NCI-H748 (cell line): ENCODE data around the gene LHB.
A peak's percentile ranks its signal among the peaks of the same experiment; 100 is the strongest.
"Not testable (repeated sequence)": the region's sequence is repeated elsewhere in the genome, so short reads cannot be mapped to it uniquely, and the experiment has no call there.

Experiments used
- DNase-seq: peaks from one replicate; lab custom pipeline; 2025; ENCODE audit not compliant: unreplicated experiment; lab: John Stamatoyannopoulos, UW

The LHB gene

DNA sequence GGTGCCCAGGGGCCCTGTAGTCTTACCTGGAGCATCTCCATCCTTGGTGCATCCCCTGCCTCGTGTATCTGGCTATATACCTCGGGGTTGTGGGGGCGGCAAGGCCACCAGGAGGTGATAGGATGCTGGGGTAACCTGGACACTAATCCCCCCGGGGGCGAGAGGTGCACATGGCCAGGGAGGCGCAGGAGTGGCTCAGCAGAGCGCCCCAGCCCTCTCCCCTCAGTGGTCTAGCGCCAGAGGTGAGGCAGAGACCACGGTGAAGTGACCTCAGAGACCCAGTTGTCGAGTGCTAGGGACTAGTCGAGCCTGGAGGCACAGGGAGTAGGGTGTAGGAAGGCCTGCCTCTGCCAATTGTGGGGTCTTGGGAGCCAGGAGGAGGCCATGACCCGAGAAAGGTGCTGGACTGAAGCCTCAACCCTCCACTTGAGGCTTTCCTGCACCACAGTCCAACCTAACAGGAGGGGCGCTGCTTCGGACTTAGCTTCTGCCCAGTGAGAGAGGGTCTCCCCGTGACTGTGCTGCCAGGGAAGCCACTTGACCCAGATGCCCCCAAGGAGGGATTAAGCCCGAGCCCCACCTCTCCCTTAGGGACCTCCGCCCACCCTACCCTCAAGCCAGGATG lies at the start of gene LHB:
TSS of gene LHB (minus strand) at position 51 of the 625 bp plus-strand sequence. CDS start at position 41, 10 bp downstream.
- no peak for DNase-seq

DNA sequence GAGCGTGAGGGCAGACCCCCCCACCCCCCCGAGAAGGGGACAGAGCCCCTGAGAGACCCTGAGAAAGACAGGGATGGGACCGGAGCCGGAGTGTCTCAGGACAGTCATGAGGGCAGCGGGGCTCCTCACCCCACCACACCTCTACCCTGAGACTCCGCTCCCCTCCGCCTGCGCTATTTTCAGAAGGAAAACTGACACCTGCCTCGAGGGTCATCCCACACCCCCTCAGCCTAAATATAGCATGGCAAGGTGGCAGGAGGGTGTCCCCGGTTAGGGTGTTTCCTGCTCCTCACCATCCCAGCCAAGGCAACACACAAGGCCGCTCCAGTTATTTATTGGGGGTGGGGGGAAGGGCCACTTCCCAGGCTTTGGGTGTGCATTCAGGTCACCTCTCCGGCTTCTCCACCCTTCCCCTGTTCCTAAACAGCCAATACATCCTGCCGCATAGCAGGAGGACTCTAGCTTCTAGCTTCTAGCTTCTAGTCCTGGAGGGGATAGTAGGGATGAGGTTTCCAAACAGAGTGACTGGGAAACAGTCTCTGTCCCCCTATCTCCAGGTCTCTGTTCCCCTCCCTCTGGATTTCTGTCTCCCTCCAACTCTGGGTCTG lies 49.1 kb upstream of the LHB start:
- no peak for DNase-seq

DNA sequence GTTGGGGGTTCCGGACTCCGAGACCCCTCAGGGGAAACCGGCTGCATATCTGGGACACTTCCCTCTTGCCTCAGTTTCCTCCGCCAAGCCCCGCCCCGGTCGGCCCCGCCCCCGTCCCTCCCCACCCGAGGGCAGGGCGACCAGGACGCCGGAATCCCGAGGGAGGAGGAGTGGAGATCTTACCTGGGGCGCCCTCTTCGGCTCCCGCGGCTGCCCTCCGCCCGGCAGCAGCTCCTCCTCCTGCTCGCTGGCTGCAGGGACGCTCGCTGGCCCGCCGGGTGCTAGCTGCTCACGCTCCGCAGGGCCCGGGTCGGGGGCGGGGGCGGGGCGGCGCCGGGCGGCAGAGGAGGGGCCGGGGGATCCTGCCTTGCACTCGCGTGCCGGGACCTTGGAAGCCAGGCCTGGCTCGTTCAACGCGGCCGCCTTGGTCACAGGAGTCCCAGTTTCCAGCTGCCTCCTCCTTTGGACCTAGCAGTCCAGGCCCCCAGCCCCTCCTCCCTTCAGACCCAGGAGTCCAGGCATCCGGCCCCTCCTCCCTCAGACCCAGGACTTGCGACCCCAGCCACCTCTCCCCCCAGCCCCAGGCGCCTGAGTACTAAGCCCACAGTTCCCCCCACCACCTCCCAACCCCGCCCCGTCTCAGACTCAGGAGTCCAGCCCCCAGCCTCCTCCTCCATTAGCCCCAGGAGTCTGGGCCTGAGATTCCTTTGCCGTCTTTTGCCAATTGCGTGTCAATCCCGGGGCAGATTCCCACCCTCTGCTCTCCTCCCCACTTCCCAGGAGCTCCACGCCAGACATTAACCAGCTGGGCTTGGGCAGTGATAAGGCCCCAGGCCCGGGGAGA lies 48.1 kb upstream of the LHB start, which contains the start of gene NTF4:
TSS of gene NTF4 (minus strand) at position 51 of the 844 bp plus-strand sequence. CDS start 2,821 bp downstream, outside the sequence.
- DNase-seq: peak; percentile 36

DNA sequence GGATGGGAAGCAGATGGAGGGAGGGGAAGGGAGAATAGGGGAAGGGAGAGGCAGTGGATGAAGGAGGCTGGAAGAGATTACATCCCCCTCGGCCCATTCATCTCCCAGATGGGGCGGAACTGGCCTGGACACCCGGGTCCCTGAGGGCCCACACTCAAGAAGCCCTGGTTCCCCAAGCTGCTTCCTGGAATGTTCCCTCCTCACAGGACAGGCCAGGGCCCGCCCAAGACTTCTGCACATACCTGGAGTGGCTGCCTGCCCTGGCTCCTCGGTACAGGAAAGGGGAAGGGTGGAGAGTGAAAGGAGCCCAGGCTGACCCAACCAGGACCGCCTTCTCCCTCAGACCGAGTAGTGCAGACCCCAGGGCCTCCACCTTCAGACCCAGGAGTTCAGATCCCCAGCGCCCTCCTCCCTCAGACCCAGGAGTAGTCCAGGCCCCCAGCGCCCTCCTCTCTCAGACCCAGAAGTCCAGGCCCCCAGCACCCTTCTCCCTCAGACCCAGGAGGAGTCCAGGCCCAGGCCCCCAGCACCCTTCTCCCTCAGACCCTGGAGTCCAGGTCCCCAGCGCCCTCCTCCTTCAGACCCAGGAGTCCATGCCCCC lies 47.2 kb upstream of the LHB start:
- DNase-seq: no peak

DNA sequence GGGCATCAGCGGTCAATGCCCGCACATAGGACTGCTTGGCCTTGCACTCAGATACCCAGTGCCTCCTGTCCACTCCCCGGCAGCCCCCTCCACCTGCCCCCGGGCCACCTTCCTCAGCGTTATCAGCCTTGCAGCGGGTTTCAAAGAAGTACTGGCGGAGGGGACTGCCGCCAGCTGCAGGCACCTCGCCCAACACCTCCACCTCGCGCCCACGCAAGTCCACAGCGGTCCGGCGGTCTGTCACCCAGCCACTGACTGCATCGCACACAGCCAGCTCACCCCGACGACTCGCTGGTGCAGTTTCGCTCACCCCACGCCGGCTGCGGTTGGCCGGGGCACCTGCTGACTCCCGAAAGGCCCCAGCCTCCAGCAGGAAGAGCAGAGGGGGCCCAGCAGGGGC lies 44.6 kb upstream of the LHB start:
- no peak for DNase-seq

DNA sequence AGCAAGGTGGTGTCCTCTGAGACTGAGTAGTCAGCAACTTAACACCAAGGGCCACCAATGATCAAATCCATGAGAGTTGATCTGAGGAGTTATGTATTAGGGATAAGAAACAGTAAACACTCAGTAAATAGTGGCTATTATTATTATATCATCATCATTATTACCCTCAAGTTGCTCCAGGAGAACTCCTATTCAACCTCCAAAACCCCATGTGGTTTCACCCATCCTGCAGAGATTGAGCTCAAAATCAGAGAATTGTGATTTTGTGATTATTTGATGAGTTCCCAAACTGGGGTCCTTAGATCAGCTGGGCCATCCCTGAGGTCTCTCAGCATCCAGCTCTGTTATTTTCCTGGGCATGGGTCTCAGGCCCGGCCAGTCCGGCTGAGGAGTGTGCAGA lies 44.1 kb upstream of the LHB start:
- DNase-seq: no peak

DNA sequence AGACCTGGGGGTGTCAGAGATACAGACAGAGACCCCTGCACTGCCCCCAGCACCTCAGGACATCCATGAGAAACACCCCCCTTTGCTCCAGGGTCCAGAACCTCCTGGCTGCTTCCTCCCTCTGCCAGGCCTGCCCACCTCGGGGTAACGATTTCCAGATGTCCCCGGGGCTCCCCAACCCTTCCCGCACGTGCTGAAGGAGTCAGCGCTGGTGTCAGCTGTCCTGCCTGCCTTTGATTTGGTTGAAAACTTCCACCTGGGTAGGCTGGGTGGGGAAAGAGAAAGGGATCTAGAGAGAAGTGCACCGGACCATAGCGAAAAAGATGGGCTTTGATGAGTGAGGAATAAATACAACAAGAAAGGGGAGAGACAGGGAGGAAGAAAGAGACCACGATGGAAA lies 42.2 kb upstream of the LHB start:
- DNase-seq: no peak

DNA sequence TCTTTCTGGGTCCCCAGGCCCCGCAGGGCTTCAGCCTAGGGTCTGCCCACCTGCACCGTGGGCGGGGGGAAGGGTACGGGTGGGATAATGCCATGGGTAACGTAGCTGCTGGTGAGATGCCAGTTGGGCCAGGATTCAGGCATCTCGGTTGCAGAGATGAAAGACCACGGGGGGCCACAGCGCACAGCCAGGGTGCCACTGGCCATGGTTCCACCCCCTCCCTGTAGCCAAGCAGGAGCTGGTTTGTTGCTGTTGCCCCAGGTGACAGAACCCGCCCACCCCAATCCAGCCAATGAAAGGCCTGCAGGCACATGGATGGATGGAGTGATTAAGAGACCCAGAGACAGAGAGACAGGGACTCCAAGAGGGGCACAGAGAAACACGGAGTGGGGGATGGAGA lies 41.7 kb upstream of the LHB start:
- peak; percentile 23 for DNase-seq

DNA sequence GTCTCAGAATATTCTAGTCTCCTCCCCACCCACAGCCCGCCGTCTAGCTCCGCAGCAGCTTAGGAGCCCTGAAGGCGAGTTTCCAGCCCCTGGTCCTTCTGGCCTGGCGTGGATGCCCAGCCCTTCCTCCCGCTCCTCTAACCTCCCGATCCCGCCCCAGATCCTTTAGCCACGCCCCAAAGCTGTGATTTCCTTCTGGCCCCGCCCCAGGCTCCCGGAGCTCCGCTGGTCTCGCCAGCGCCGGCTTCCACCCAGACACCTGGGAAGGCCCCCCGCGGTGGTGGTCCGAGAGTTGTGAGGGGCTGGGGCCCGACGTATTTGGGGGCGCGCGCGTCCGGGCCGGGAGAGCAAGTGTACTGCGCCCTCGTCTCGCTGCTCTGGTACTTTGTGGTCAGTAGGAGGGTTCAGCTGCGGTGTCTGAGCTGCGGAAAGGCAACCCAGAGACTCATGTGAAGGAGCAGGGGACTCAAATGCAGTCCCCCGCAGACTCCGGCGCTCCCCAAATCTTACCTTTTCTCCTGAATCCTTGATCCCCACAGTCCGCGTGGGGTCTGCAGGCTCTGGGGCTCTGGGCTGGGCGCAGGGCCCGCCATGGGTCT lies 40.8 kb upstream of the LHB start, which contains the start of gene CGB7:
TSS of gene CGB7 (minus strand) at position 114 of the 599 bp plus-strand sequence. CDS start 2,374 bp downstream, outside the sequence.
- DNase-seq: peak; percentile 82

DNA sequence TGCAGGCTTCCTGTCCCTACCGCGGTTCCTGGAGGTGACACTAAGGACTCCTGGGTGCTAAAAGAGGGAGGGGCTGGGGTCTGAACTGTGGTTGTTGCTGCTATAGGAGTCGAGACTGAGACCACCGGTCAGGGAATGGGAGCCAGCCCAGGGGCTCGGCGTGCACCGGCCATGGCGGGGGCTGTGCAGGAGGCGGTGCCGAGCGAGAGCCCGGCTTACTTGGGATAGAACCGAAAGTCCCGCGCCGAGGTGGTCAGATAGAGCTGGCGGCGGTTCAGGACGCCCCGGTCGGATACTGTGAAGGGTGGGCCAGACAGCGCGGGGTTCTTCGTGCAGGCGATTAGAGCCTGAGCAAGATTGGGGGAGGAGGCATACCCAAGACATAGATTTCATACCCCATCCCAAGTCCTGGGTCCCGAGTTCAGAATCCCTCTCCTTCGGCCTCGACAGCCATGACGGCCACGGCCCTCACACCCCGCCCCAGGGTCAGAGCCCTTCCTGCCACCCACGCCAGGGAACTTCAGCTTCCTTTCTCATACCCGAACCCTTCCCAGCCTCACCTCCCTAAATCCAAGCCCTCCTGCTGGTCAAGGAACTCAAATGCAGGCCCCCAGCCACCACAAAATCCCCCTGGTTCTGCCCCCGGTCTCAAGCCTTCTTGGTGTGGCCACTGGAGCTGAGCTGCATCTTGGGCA lies 40.2 kb upstream of the LHB start:
- DNase-seq: not testable (repeated sequence)

DNA sequence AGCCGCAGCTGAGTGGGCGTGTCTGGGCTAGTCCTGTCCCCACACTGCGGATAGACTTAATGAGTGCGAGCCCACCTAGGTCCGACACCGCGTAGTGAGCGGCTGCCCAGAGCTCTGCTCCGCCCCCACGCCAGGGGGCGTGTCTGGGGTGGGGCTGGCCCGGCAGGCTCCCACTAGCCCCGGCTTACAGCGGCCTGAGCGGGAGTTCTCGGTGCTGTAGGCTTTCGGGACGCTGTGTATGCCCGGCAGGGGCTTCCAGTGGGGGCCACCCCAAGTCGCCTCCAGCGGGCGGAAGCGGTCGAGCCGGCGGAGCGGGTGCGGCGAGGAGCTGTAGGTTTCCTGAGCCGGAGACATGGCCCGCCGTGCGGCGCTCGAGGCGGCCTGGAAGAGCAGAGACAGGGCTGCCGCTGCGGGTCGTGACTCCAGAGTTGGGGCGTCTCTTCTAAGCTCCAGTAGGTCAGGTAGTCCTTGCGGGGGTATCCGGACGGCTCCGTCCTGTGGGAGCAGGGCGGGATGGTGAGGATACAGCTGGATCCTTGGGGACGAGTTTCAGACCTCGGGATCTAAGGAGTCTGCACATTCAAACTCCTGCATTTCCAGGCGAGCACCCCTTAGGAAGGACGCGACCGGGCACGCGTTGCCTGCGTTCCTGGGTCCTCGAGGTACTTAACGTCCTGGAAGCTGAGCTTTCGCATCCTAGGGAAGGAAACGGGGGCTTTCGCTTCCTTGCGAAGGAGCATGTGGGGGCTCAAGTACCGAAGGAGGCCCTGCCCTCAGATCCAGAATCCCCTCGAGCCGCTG lies 39.4 kb upstream of the LHB start:
- DNase-seq: peak; percentile 87

DNA sequence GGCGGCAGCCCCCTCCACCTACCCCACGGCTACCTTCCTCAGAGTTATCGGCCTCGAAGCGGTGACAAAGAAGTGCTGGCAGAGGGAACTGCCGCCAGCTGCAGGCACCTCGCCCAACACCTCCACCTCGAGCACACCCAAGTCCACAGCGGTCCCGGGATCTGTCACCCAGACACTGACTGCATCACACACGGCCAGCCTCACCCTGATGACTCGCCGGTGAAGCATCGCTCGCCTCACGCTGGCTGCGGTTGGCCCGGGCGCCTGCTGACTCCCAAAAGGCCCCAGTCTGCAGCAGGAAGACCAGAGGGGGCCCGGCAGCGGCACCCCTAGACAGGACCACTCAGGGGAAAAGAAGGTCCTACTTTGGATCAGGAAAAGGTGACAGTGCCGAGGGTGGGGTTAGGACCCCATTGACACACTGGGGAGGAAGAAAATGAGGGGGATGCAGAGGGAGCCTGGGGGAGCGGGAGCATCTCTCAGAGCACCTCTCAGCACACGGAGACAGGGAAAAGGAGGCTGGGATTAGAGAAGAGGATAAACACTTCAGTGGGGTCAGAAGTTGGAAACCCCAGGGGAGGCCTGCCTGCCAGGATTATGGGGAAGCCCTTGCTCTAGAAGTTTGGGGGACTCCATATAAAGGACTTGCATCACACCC lies 33.6 kb upstream of the LHB start:
- DNase-seq: not testable (repeated sequence)

DNA sequence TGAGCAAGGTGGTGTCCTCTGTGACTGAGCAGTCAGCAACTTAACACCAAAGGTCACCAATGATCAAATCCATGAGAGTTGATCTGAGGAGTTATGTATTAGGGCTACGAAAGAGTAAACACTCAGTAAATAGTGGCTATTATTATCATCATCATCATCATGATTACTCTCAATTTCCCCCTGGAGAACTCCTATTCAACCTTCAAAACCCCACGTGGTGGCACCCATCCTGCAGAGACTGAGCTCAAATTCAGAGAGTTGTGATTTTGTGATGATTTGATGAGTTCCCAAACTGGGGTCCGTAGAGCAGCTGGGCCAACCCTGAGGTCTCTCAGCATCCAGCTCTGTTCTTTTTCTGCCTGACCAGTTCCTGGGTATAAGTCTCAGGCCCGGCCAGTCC lies 32.9 kb upstream of the LHB start:
- DNase-seq: not testable (repeated sequence)

DNA sequence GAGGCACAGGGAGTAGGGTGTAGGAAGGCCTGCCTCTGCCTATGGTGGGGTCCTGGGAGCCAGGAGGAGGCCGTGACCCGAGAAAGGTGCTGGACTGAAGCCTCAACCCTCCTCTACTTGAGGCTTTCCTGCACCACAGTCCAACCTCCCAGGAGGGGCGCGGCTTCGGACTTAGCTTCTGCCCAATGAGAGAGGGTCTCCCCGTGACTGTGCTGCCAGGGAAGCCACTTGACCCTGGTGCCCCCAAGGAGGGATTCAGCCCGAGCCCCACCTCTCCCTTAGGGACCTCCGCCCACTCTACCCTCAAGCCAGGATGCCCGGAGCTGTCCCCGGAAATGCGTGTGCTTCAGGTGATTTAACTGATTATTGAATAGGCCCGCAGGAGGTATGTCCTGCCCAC lies 32.1 kb upstream of the LHB start, which contains the start of gene CGB8:
TSS of gene CGB8 (minus strand) at position 101 of the 400 bp plus-strand sequence. CDS start 372 bp downstream, outside the sequence.
- DNase-seq: peak; percentile 30

DNA sequence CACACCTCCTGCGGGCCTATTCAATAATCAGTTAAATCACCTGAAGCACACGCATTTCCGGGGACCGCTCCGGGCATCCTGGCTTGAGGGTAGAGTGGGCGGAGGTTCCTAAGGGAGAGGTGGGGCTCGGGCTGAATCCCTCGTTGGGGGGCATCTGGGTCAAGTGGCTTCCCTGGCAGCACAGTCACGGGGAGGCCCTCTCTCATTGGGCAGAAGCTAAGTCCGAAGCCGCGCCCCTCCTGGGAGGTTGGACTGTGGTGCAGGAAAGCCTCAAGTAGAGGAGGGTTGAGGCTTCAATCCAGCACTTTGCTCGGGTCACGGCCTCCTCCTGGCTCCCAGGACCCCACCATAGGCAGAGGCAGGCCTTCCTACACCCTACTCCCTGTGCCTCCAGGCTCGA lies 26.7 kb upstream of the LHB start, which contains the start of gene CGB5:
TSS of gene CGB5 (plus strand) at position 301 of the 400 bp plus-strand sequence. CDS start 362 bp downstream, outside the sequence.
- DNase-seq: not testable (repeated sequence)

DNA sequence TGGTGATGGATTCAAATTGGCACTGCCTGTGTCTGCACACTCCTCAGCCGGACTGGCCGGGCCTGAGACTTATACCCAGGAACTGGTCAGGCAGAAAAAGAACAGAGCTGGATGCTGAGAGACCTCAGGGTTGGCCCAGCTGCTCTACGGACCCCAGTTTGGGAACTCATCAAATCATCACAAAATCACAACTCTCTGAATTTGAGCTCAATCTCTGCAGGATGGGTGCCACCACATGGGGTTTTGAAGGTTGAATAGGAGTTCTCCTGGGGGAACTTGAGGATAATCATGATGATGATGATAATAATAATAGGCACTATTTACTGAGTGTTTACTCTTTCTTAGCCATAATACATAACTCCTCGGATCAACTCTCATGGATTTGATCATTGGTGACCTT lies 25.8 kb upstream of the LHB start:
- not testable (repeated sequence) for DNase-seq

DNA sequence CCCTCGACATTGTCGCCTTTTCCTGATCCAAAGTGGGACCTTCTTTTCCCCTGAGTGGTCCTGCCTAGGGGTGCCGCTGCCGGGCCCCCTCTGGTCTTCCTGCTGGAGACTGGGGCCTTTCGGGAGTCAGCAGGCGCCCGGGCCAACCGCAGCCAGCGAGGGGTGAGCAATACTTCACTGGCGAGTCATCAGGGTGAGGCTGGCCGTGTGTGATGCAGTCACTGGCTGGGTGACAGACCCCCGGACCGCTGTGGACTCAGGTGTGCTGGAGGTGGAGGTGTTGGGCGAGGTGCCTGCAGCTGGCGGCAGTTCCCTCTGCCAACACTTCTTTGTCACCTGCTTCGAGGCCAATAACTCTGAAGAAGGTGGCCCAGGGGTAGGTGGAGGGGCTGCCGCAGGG lies 25.3 kb upstream of the LHB start:
- DNase-seq: no peak

DNA sequence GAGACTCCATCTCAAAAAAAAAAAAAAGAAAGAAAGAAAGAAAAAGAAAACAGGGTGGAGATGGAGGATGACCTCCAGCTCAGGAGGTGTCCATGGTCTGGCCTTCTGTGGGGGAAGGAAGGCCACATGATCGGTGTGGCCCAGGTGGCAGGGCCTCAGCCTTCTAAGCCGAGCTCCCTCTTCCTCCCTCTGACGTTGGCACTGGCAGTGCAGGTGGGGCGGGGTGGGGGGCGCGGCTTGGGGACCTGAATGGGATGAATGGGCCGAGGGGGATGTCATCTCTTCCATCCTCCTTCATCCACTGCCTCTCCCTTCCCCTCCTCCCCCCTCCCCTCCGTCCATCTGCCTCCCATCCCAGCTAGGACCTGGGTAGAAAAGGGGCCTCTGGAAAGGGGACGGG lies 22.8 kb upstream of the LHB start:
- DNase-seq: not testable (repeated sequence)
